HCT116 (cell line): ENCODE measurements around the gene AFAP1. TPM values are rescaled to one million over a fixed set of nuclear protein-coding genes. Genes with fewer than 3 reads are reported as not detected.

Source experiments
- ATAC-seq: fragments of 200-7000 bp; cut with Tn5 transposase; 2 replicates; pipeline ENCODE4 v1.9.1; 2020; ENCODE audit warnings: mild to moderate bottlenecking, moderate library complexity
- BruUV-seq: library from RNA; stranded (reverse); fragments of 400-500 nt; replicated peaks from 2 replicates; lab custom pipeline; 2021; lab: Mats Ljungman, UMichigan
- CTCF ChIA-PET: fragments of 300-600 bp; sonication (Branson Sonifier 250); formaldehyde crosslinking; loops from one replicate; lab custom pipeline; 2021; ENCODE audit warnings: antibody characterized with exemption; lab: Charles Lee
- POLR2A ChIA-PET: fragments of 300-600, 350-600 bp; sonication (Branson Sonifier 250); formaldehyde crosslinking; loops from one replicate; lab custom pipeline; 2021; ENCODE audit warnings: antibody characterized with exemption; lab: Charles Lee
- RAD21 ChIA-PET, 2 experiments: fragments of 300-600 bp; sonication (Branson Sonifier 250); formaldehyde crosslinking; loops; one replicate each; lab custom pipeline; 2023; ENCODE audit warnings: low total read pairs in 2 of 2; ENCODE audit not compliant: uncharacterized antibody in 2 of 2, unreplicated experiment in 2 of 2, low non-redundant PET in 1 of 2; lab: Charles Lee
- DNase-seq: peaks from one replicate; pipeline ENCODE4 v3.0.0-alpha.2; 2010; ENCODE audit warnings: low read depth, low spot score
- H2AFZ ChIP-seq: fragments of 200-600 bp; shearing (Covaris generic), sonication (generic); 2 replicates; pipeline ENCODE4 v1.6.1; 2017; ENCODE audit warnings: low read depth, mixed run types, mixed read lengths, antibody characterized with exemption, low read length; ENCODE audit not compliant: poor library complexity, severe bottlenecking
- H3K27ac ChIP-seq: 2 replicates; pipeline ENCODE4 v1.5.1; 2012; ENCODE audit warnings: low read depth, low read length
- H3K27me3 ChIP-seq: fragments of 200-600 bp; sonication (generic); 2 replicates; pipeline ENCODE4 v1.6.1; 2016; ENCODE audit warnings: mixed run types, low read length, mixed read lengths; ENCODE audit not compliant: insufficient read depth
- H3K36me3 ChIP-seq, 2 experiments: fragments of 200-500 bp in 1 of 2; fragments of 200-600 bp in 1 of 2; sonication (Bioruptor generic) in 1 of 2; sonication (generic) in 1 of 2; 2 replicates each; pipeline versions ENCODE4 v1.5.1 to v1.6.1; 2014 to 2016; ENCODE audit warnings: low read length in 2 of 2, inconsistent platforms in 1 of 2, mixed read lengths in 1 of 2, mixed run types in 1 of 2; ENCODE audit not compliant: insufficient read depth in 2 of 2, control insufficient read depth in 1 of 2
- H3K4me1 ChIP-seq, 2 experiments: fragments of 200-600 bp in 1 of 2; sonication (generic) in 1 of 2; 2 replicates each; pipeline versions ENCODE4 v1.5.1 to v1.6.1; 2012 to 2017; ENCODE audit warnings: low read length in 2 of 2, inconsistent platforms in 1 of 2, mild to moderate bottlenecking in 1 of 2, mixed read lengths in 1 of 2, mixed run types in 1 of 2, moderate library complexity in 1 of 2; ENCODE audit not compliant: insufficient read depth in 2 of 2, control insufficient read depth in 1 of 2
- H3K4me2 ChIP-seq: fragments of 200-600 bp; sonication (generic); 2 replicates; pipeline ENCODE4 v1.6.1; 2017; ENCODE audit warnings: mixed run types, low read length, mixed read lengths
- H3K4me3 ChIP-seq, 2 experiments: fragments of 200-600 bp in 1 of 2; sonication (generic) in 1 of 2; replicated peaks in 1 of 2; 2 replicates each; pipeline ENCODE4 v1.5.1; 2011 to 2016; ENCODE audit warnings: low read length in 2 of 2, control low read depth in 1 of 2, low read depth in 1 of 2, mild to moderate bottlenecking in 1 of 2, mixed read lengths in 1 of 2, mixed run types in 1 of 2
- H3K79me2 ChIP-seq: fragments of 200-600 bp; sonication (generic); 2 replicates; pipeline ENCODE4 v1.6.1; 2017; ENCODE audit warnings: mild to moderate bottlenecking, mixed run types, low read length, moderate library complexity, mixed read lengths; ENCODE audit not compliant: insufficient read depth
- H3K9ac ChIP-seq: fragments of 200-600 bp; sonication (generic); 2 replicates; pipeline ENCODE4 v1.6.1; 2016; ENCODE audit warnings: low read length, mixed read lengths
- H3K9me2 ChIP-seq: fragments of 200-600 bp; sonication (generic), shearing (Covaris generic); 2 replicates; pipeline ENCODE4 v1.6.1; 2017; ENCODE audit warnings: mixed run types, mild to moderate bottlenecking, moderate library complexity; ENCODE audit not compliant: insufficient read depth
- H3K9me3 ChIP-seq, 2 experiments: fragments of 200-500 bp in 1 of 2; fragments of 200-600 bp in 1 of 2; sonication (Bioruptor generic) in 1 of 2; sonication (generic) in 1 of 2; 2 replicates each; pipeline ENCODE4 v1.6.1; 2014 to 2017; ENCODE audit warnings: low read length in 2 of 2, mixed read lengths in 2 of 2, inconsistent platforms in 1 of 2, low read depth in 1 of 2, mild to moderate bottlenecking in 1 of 2, mixed run types in 1 of 2, moderate library complexity in 1 of 2; ENCODE audit not compliant: control insufficient read depth in 1 of 2, insufficient read depth in 1 of 2
- H4K20me1 ChIP-seq: fragments of 200-600 bp; sonication (generic), shearing (Covaris generic); 2 replicates; pipeline ENCODE4 v1.6.1; 2017; ENCODE audit warnings: mixed run types, mild to moderate bottlenecking, moderate library complexity; ENCODE audit not compliant: insufficient read depth
- CBX3 ChIP-seq: IDR thresholded peaks from 2 replicates; pipeline ENCODE4 v1.6.1; 2012; ENCODE audit warnings: low read depth
- CEBPB ChIP-seq: IDR thresholded peaks from 2 replicates; pipeline ENCODE4 v1.6.1; 2012; ENCODE audit warnings: low read depth
- CTCF ChIP-seq, 3 experiments: fragments of 200-600 bp in 1 of 3; sonication (generic) in 1 of 3; IDR thresholded peaks in 2 of 3; conservative IDR thresholded peaks in 1 of 3; 2 replicates each; pipeline ENCODE4 v1.5.1; 2012 to 2017; ENCODE audit warnings: low read depth in 2 of 3, low read length in 2 of 3, antibody characterized with exemption in 1 of 3, borderline replicate concordance in 1 of 3, control low read depth in 1 of 3, mild to moderate bottlenecking in 1 of 3, mixed read lengths in 1 of 3, mixed run types in 1 of 3, moderate library complexity in 1 of 3; ENCODE audit not compliant: insufficient read depth in 1 of 3
- EGR1 ChIP-seq: IDR thresholded peaks from 2 replicates; pipeline ENCODE4 v1.6.1; 2012; ENCODE audit warnings: low read depth
- ELF1 ChIP-seq: IDR thresholded peaks from 2 replicates; pipeline ENCODE4 v1.6.1; 2012; ENCODE audit warnings: low read depth, borderline replicate concordance
- EZH2phosphoT487 ChIP-seq: fragments of 200-600 bp; IDR thresholded peaks from 2 replicates; pipeline ENCODE4 v1.6.1; 2018; ENCODE audit warnings: antibody characterized with exemption, borderline replicate concordance
- FOSL1 ChIP-seq: IDR thresholded peaks from 2 replicates; pipeline ENCODE4 v1.6.1; 2012; ENCODE audit warnings: low read depth
- MAX ChIP-seq: IDR thresholded peaks from 2 replicates; pipeline ENCODE4 v1.6.1; 2012
- POLR2A ChIP-seq: IDR thresholded peaks from 2 replicates; pipeline ENCODE4 v1.7.0; 2011; ENCODE audit warnings: borderline replicate concordance; ENCODE audit not compliant: insufficient read depth, insufficient read length; ENCODE audit errors: extremely low read depth
- POLR2AphosphoS5 ChIP-seq: IDR thresholded peaks from 2 replicates; pipeline ENCODE4 v1.6.1; 2011; ENCODE audit warnings: mild to moderate bottlenecking, low read depth, low read length, moderate library complexity
- SIN3A ChIP-seq: IDR thresholded peaks from 2 replicates; pipeline ENCODE4 v1.6.1; 2012; ENCODE audit warnings: low read depth
- SRF ChIP-seq: IDR thresholded peaks from 2 replicates; pipeline ENCODE4 v1.6.1; 2012; ENCODE audit warnings: low read depth
- TCF7L2 ChIP-seq: IDR thresholded peaks from 2 replicates; pipeline ENCODE4 v1.7.0; 2011; ENCODE audit warnings: borderline replicate concordance, inconsistent platforms; ENCODE audit not compliant: insufficient read depth, insufficient read length; ENCODE audit errors: extremely low read depth
- YY1 ChIP-seq: IDR thresholded peaks from 2 replicates; pipeline ENCODE4 v1.6.1; 2011; ENCODE audit warnings: low read length, low read depth, moderate library complexity, mild to moderate bottlenecking; ENCODE audit not compliant: insufficient replicate concordance; ENCODE audit errors: extremely low read depth
- ZBTB33 ChIP-seq: IDR thresholded peaks from 2 replicates; pipeline ENCODE4 v1.6.1; 2011; ENCODE audit warnings: mild to moderate bottlenecking, low read length, moderate library complexity; ENCODE audit not compliant: insufficient replicate concordance; ENCODE audit errors: extremely low read depth
- ZFX ChIP-seq: fragments of 450-650 bp; IDR thresholded peaks from 2 replicates; pipeline ENCODE4 v1.6.1; 2017
- ZNF274 ChIP-seq: fragments of 200-500 bp; sonication (Bioruptor generic); IDR thresholded peaks from 2 replicates; pipeline ENCODE4 v1.6.1; 2014; ENCODE audit warnings: mild to moderate bottlenecking, low read depth, low read length, inconsistent platforms
- intact Hi-C: fragments of 100-400 bp; cut with micrococcal nuclease; formaldehyde crosslinking; loops from 2 replicates; pipeline ENCODE4 v1.10.0; 2022
- total RNA-seq: library from RNA; stranded (reverse); gene quantifications from one replicate; pipeline ENCODE4 v1.2.1, GENCODE V29; 2021; ENCODE audit not compliant: unreplicated experiment

AFAP1 gene
- total RNA-seq, 1 experiment from 2014 or later = 19.4 TPM

GRCh38 chr4:7714176-7714575 lies 225.5 kb downstream of the AFAP1 start:
- no TSS peak for BruUV-seq
- Histone ChIP-seq H3K27me3 (0 out of 2 replicates have a peak, but pooled peaks cover 6% of the 10 kb centered on the region), H3K9ac (no peak overlapping the region), H3K9me2 (no peaks in the 10 kb centered on the region), H3K27ac (no peak overlapping the region), H3K36me3 (no peaks in the 10 kb centered on the region), H3K4me3 (no peak overlapping the region)
- POLR2A ChIA-PET = no interaction called here
- RAD21 ChIA-PET = no interaction called here
- no peak for TF ChIP-seq ELF1
- no peak for TF ChIP-seq EGR1
- no peak for TF ChIP-seq SRF
- TF ChIP-seq EZH2phosphoT487 = no peak
- no peak for TF ChIP-seq TCF7L2
- no peak for TF ChIP-seq ZBTB33
- no peak for TF ChIP-seq YY1
- no peak for TF ChIP-seq SIN3A
- TF ChIP-seq POLR2A = no peak
- TF ChIP-seq CEBPB = no peak
- no peak for TF ChIP-seq POLR2AphosphoS5
- no peak for TF ChIP-seq ZNF274
- TF ChIP-seq MAX = no peak
- TF ChIP-seq CTCF (IDR thresholded peaks at IDR 0.05 in 2 of 3, conservative IDR thresholded peaks at IDR 0.05 in 1 of 3; ENCODE audit: borderline replicate concordance in 1 of 3, insufficient read depth in 1 of 3, low read depth in 2 of 3, low read length in 2 of 3) = no peak
- TF ChIP-seq CBX3 = no peak
- TF ChIP-seq ZFX = no peak
- TF ChIP-seq FOSL1 = no peak
- TF ChIP-seq, all 23 proteins: peak for 0
- DNase-seq = no peak
- no peaks in the 10 kb centered on the region for H4K20me1 ChIP-seq
- H3K9me3 ChIP-seq = peaks cover 0 to 4% of the 10 kb centered on the region in 2 experiments; a peak in 1 of 4 replicates
- no peak overlapping the region for H3K4me2 ChIP-seq
- no peaks in the 10 kb centered on the region for H3K4me1 ChIP-seq
- H2AFZ ChIP-seq = no peak overlapping the region
- intact Hi-C loops = no loop called here
- CTCF ChIA-PET = no interaction called here
- ATAC-seq = no peak
- no peaks in the 10 kb centered on the region for H3K79me2 ChIP-seq
